ENCODE measurements around the gene ZNF135. TPM values are rescaled to one million over a fixed set of nuclear protein-coding genes. Genes with fewer than 3 reads are reported as not detected.

ZNF135 gene
- total and polyA plus RNA-seq, 2 of the 13 experiments (the other 11 are each of a cell fraction or from before 2014, with no cell fraction given), result not detected

DNA sequence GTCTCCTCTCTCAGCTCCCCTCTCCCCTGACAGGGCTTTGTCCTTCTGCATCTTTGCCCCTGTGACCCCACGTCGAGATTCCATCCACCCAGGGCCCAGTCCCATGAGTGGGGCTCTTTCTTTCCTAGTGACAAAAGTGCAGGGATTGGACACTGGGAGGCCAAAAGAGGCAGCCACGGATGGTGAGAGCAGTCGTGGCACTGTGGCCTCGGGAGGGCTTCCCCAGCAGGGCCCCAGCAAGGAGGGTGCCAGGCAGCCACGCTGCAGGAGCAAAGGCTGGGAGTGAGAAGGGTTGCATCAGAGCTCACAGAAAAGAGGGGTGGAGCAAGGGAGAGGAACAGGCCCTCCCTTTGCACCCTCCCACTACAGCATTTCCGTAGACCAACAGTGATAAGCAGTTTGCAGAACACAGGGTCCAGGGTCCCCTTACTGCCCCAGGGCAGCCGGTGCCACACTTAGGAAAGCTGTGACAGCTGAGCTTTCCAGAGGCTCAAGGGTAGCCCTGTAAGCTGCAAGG is 20.3 kb upstream of the ZNF135 start (continued):
- TF ChIP-seq HNF1A (IDR thresholded peaks at IDR 0.05; ENCODE audit: low read depth) (no peak), HNF1A (CRISPR knock-in tag; IDR thresholded peaks at IDR 0.05; ENCODE audit: borderline replicate concordance) (no peak), TBX3 (IDR thresholded peaks at IDR 0.05; ENCODE audit: borderline replicate concordance) (no peak), EP300 (IDR thresholded peaks at IDR 0.05; ENCODE audit: low read depth in 2 of 2, low read length in 2 of 2) (no peak), EP300 (CRISPR knock-in tag; IDR thresholded peaks at IDR 0.05; ENCODE audit: borderline replicate concordance) (0 out of 2 replicates have a peak, but pooled peaks have one; percentile 8), MZF1 (CRISPR knock-in tag; IDR thresholded peaks at IDR 0.05; ENCODE audit: borderline replicate concordance) (no peak), PITX1 (CRISPR knock-in tag; IDR thresholded peaks at IDR 0.05) (peak; percentile 51; the same call in 1 of the 2 replicates), CREB1 (IDR thresholded peaks at IDR 0.05) (no peak), CREB1 (CRISPR knock-in tag; IDR thresholded peaks at IDR 0.05) (no peak), FIP1L1 (IDR thresholded peaks at IDR 0.05; ENCODE audit: borderline replicate concordance, insufficient read depth, low read depth, low read length) (no peak), MBD4 (IDR thresholded peaks at IDR 0.05; ENCODE audit: borderline replicate concordance, low read length) (no peak), ZMYM3 (CRISPR knock-in tag; IDR thresholded peaks at IDR 0.05) (peak; percentile 34; the same call in 1 of the 2 replicates), ZBTB20 (CRISPR knock-in tag; IDR thresholded peaks at IDR 0.05; ENCODE audit: borderline replicate concordance, low read depth) (no peak), NBN (conservative IDR thresholded peaks at IDR 0.05) (no peak), BORCS8-MEF2B (CRISPR knock-in tag; IDR thresholded peaks at IDR 0.05) (peak; percentile 42; the same call in 1 of the 2 replicates), ARNT2 (CRISPR knock-in tag; IDR thresholded peaks at IDR 0.05; ENCODE audit: low read depth) (no peak), JUN (CRISPR knock-in tag; IDR thresholded peaks at IDR 0.05) (no peak), U2AF1 (optimal IDR thresholded peaks at IDR 0.05; ENCODE audit: low read depth, low read length) (no peak), ZNF780A (CRISPR knock-in tag; IDR thresholded peaks at IDR 0.05) (peak; percentile 78; the same call in 1 of the 2 replicates), ZBTB38 (CRISPR knock-in tag; IDR thresholded peaks at IDR 0.05) (peak; percentile 22; the same call in 1 of the 2 replicates)
- TF ChIP-seq, protein P1, sequence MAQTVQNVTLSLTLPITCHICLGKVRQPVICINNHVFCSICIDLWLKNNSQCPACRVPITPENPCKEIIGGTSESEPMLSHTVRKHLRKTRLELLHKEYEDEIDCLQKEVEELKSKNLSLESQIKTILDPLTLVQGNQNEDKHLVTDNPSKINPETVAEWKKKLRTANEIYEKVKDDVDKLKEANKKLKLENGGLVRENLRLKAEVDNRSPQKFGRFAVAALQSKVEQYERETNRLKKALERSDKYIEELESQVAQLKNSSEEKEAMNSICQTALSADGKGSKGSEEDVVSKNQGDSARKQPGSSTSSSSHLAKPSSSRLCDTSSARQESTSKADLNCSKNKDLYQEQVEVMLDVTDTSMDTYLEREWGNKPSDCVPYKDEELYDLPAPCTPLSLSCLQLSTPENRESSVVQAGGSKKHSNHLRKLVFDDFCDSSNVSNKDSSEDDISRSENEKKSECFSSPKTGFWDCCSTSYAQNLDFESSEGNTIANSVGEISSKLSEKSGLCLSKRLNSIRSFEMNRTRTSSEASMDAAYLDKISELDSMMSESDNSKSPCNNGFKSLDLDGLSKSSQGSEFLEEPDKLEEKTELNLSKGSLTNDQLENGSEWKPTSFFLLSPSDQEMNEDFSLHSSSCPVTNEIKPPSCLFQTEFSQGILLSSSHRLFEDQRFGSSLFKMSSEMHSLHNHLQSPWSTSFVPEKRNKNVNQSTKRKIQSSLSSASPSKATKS (CRISPR knock-in tag; IDR thresholded peaks at IDR 0.05), result no peak
- TF ChIP-seq, protein P2, sequence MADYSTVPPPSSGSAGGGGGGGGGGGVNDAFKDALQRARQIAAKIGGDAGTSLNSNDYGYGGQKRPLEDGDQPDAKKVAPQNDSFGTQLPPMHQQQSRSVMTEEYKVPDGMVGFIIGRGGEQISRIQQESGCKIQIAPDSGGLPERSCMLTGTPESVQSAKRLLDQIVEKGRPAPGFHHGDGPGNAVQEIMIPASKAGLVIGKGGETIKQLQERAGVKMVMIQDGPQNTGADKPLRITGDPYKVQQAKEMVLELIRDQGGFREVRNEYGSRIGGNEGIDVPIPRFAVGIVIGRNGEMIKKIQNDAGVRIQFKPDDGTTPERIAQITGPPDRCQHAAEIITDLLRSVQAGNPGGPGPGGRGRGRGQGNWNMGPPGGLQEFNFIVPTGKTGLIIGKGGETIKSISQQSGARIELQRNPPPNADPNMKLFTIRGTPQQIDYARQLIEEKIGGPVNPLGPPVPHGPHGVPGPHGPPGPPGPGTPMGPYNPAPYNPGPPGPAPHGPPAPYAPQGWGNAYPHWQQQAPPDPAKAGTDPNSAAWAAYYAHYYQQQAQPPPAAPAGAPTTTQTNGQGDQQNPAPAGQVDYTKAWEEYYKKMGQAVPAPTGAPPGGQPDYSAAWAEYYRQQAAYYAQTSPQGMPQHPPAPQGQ (CRISPR knock-in tag; IDR thresholded peaks at IDR 0.05; ENCODE audit: borderline replicate concordance), result no peak

Data from HepG2 (cell line).